Measurements from ENCODE around the gene POLR3G.
A peak's percentile ranks its signal among the peaks of the same experiment; 100 is the strongest.

POLR3G gene

DNA sequence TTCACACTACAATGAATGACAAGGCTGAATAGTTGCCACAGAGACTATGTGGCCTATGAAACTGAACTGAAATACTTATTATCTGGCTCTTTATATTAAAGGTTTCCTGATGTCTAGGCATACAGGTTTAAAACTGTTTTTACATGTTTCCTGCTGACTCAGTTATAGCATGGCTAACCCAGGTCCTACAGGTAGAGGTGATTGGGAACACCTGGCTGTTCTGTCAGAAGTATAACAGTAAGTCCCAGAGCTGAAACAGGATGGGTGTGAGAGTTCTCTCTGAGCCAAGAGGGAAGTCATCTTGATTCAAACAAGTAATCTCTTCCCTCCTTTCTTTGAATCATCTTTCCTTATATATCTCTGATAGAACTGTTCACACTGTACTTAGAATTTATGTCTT is 79.0 kb downstream of the POLR3G start:
- DNase-seq: no peak

GRCh38 chr5:90554358-90555006 is 79.8 kb downstream of the POLR3G start:
- DNase-seq: no peak

DNA sequence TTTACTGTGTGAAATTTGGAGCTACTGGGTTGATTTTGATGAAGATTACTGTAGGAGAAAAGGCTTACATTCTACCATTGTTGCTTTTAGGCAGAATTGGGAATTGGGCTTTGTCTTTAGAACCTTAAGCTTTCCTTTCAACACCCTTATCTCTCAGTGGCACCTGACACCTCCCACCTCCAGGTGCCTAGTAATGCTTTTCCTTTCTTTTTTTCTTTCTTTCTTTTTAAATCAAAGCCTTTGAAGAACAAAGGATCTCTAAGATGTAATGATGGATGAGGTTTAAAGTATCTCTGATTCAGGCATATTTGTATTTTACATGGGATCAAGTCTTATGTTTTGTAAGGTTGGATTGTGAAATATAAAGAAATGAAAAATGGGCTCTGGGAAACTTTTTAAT is 81.0 kb downstream of the POLR3G start:
- DNase-seq: no peak

GRCh38 chr5:90557391-90557790 is 82.7 kb downstream of the POLR3G start:
- no peak for DNase-seq

DNA sequence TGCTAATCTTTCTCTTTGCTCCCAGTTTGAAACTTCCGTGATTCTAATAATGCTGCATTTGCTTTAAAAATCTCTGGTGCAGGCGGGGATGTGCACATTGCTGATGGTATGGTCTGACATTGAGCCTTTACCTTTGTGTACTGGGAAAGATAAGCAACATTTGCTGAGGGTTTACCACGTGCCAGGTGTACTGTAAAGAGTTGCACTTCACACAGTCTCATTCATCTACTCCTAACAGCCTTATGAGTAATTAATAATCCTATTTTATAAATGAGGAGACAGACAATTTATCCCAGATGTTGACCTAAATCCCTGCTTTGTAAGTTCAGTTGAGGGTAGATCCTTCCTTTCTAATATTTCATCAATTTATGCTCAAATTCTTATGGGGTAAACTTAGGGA is 83.2 kb downstream of the POLR3G start:
- DNase-seq: no peak

DNA sequence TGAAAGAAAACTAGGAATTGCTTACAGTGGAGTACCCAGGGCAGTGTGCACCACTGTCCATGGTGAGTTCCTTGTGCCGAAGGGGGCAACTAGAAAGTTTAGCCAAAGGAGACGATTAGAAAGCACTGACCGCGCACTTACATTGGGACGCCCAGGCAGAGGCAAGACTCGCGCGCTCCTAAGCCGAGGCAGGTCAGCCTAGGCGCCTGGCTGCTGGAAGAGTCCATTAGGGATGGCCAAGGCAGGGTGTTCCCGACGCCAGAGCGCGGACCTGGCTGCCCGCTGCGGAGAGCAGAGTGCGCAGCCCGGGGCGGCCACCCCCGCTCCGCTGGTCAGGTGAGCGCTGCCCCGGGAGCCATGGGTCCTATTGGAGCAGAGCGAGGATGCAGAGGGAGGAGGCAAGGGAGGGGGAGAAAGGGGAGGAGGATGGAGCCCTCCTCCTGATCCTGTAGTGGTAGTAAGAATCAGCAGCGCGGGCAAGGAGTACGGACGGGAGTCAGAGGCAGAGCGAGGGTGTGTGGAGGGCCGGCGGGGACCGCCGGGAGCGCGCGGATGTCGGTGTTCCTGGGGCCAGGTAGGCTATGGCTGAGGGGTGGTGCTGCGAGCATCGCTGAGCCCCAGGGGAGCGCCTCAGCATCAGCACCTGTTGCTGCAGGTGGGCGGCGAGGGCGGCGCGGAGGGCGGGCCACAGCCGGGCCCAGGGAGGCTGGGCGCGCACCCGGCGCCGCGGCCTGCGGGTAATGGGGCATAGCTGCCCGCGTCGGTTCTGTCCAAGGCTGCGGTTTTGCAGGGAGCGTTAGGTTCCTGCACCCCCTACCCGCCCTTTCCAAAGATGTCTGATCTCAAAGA is 83.9 kb downstream of the POLR3G start, which contains the start of gene ADGRV1:
Gene ADGRV1 (plus strand): TSS at position 454 of the 849 bp plus-strand sequence. CDS start 99 bp downstream, at position 553.
- peak; percentile 2 for DNase-seq

- DNase-seq: no peak
These were observed 86.1 kb downstream of the POLR3G start for GRCh38 chr5:90560771-90561170.

DNA sequence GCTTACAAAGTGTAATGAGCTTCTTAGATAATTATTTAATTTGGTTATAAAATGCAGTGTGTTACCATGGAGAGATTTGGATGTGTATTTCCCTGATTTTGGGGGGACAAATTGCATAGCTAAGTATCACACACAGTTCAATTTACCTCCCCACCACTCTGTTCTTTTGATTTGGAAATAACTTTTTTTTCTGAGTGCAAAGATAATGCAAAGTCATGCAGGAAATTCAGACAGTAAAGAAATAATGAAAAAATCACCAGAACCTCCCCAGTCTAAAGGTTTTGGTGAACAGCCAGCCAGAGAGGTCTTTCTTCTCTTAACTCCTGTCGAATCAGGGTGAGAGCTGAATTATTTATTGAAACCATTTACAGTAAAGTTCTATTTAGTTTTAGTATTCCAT is 87.1 kb downstream of the POLR3G start:
- DNase-seq: no peak

- no peak for DNase-seq
These were observed 87.7 kb downstream of the POLR3G start for GRCh38 chr5:90562341-90562740.

DNA sequence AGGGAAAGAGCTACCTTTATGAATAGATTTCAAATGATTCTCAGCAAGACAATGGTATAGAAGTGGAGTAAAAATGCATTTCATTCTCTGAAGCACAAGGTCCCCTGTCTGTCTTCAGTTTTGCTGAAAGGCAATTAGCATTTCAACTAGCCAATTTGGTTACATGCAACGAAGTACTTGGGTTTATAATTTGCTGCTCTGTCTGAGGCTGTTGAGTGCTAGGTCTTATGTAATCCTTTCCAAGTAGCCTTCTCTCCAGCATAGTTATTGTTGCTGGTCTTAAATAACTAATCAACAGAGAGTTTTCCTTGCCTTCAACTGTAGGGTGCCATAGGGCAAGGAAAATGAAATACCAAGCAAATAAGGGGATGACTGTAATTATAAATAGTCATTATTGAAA is 88.4 kb downstream of the POLR3G start:
- DNase-seq: no peak

All from activated CD4-positive, alpha-beta T cell treated with anti-CD3 and anti-CD28 coated beads, Interleukin-10, Interleukin-2, amounts not matched to agents 100 ng/mL and 50 ng/mL, durations not matched to agents 16 hours and 8 hours (primary cell).